ENCODE results near the gene PPP1R9A.

- TF ChIP-seq CTCF (IDR thresholded peaks at IDR 0.05) (no peak), POLR2A (IDR thresholded peaks at IDR 0.05) (no peak)
Observed at GRCh38 chr7:95157381-95157780, 250.0 kb downstream of the PPP1R9A start.
